ENCODE data around the gene RUNX1.

The RUNX1 gene

DNA sequence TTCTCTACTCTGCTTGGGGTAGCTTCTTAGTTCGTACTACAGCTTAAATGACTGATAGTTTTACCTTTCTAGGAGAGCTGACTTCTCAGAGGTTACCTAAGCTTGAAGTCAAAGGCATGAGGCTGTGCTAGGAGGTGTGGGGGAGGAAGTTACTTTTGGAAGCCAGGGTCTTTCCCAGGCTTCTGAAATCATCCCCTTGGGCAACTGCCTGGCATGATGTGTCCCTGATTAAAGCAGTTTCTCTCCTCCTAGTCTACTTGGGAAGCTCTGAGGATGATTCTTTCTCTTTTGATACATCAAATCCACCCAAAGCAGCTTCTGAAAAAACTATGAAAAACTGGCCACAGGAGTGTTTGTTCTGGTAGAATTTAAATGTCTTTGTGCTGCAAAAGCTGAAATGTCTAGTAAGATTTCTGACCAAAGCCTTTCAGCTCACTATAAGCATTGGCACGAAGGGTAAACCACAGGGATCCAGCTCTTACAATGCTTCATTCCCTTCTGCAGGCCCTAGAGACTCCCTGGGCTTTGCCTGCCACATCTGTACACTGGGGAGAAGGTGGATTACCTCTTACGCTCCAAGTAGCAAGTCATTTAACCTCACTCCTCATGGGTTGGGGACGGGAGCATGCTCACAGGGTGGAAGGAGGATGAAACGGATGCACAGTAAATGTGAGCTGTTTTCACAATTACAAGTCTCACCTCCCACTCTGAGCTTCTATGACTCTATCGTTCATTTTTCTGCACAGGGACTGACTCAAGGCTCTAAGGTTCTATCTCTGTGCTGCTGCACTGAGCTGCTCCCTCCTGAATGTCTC is 59.6 kb downstream of the RUNX1 start:
- no peak for DNase-seq

GRCh38 chr21:34988625-34989024 is 60.5 kb downstream of the RUNX1 start:
- no peak for DNase-seq

- DNase-seq = no peak
These were observed 61.0 kb downstream of the RUNX1 start for GRCh38 chr21:34988139-34988538.

DNA sequence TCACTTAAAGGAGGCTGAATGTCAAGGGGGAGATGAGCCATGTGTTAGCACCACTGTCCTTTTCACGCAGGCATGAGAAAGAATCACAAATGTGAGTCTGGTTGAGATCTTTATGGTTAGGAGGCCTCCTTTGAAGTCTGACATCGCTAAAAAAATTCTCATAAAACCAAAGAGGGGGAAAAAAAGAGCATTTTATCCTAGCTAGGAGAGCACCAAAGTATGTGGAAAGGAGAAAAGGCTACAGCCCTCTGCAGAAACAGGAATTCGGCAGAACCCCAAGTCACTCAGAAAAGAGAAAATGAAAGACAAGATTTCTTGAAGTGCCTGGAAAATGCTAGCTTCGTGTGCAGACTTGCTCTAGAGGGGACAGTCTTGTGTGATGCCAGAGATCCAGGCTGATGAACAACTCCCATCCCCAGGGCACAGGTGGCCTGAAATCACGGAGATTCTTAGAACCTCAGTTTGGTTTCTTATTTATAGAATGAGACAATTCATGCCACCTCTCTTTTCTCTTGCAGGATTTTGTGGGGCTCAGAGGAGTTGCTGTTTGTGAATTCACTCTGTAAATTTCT is 61.5 kb downstream of the RUNX1 start:
- DNase-seq = no peak

DNA sequence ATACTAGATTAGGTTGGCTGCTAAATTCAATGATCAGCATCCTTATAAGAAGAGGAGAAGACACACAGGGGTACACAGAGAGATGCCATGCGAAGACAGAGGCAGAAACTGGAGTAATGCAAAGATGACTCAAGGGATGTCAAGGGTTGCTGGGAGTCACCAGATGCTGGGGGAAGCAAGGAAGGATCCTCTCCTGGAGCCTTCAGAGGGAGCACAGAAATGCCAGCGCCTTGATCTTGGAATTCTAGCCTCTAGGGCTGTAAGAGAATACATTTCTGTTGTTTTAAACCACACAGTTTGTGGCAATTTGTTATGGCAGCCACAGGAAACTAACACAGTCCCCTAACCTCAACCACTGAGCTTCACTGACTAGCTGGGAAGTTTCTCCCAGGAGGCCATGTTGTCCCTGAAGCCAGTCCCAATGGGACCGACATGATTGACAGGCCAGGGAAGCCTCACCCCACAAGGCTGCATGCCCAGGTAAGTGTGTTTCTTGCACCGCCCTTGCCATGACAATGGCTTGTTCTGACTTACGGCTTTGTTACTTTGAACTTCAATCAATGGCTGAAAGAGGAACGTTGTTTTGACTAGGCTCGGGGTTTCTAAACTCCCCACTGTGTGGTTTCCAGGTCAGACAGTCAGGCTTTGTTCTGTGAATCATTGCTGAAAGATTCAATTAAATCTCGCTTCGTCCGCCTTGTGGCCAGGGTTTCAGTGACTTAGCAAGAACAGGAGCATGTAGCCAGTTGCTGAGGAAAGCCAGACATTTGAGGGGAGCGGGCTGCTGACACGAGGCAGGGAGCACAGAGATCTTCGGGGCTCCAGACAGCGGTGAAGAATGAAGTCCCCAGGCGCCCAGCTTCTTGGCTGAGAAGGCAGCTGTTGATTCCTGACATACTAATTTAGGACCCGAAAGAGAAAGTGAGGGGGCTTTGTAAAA is 62.3 kb downstream of the RUNX1 start:
- no peak for DNase-seq

- DNase-seq = no peak
These were observed 64.6 kb downstream of the RUNX1 start for GRCh38 chr21:34984356-34985058.

DNA sequence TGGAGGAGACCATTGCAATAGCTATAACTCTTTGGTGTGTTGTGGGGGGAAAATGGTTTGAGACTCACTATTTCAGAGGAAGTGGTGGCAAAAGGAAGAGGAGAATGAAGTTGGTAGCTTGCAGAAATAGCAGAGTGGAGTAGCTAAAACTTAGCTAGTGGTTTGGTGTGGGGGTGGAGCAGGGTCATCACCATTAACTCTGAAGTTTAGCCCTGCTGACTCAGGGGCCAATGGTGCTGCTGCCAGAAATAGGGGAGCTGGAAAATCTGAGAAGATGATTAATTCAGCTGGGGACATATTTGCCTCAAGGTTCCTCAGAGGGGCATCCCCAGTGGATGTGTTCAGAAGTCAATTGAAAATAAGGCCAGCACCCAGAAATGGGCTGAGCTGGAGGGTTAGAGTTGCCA is 65.4 kb downstream of the RUNX1 start:
- no peak for DNase-seq

DNA sequence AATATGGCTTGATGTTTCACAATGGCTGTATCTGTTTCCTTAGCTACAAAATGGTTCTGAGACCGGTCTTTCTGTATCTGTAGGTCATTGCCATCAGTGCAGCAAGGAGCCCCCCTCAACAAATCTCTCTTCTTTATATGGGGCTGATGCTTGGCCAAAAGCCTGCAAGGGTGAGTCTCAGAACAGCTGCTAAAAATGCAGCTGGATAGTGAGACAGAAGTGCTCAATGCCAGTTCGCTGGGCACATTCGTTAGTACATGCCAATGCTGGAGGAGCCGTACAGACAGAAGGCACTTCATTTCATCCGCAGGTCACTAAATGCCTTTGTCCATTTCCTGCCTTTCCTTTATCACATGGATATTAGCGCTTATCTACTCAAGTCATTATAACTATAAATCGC is 67.3 kb downstream of the RUNX1 start:
- DNase-seq = no peak

- no peak for DNase-seq
These were observed 68.5 kb downstream of the RUNX1 start for GRCh38 chr21:34980423-34981115.

DNA sequence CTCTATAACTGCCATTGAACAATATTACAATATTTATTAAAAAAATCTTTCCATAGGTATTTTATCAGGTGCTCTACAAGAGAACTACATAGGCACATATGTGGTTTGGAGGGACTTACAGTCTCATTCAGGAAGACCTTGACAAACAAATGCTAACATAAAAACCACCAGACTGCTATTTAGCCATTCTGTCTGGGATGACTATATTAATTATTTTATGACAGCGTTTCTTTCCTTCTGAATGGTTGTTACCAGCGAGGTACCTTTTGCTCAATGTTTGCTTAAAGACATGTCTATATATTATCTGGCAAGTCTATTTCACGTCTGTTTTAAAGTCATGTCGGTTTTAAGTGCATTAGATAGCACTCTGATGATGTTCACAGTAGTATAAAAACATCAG is 69.7 kb downstream of the RUNX1 start:
- no peak for DNase-seq

DNA sequence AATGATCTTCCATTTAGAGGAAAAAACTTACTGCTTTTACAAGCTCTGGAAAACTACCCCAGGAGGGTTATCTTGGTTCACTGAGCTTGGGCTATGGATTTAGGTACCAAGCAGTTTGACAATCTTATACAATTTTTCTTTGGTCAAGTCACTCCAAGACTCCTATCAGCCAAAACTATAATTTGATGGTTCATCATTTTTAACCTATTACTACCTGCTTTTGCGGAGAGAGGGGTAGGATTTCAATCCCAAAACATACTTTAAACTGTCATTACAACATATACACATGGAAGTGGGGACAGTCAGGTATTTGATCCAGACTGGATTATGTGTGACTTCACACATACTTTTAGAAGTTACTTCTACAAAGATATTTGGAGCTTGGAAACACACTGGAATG is 71.8 kb downstream of the RUNX1 start:
- DNase-seq = no peak

DNA sequence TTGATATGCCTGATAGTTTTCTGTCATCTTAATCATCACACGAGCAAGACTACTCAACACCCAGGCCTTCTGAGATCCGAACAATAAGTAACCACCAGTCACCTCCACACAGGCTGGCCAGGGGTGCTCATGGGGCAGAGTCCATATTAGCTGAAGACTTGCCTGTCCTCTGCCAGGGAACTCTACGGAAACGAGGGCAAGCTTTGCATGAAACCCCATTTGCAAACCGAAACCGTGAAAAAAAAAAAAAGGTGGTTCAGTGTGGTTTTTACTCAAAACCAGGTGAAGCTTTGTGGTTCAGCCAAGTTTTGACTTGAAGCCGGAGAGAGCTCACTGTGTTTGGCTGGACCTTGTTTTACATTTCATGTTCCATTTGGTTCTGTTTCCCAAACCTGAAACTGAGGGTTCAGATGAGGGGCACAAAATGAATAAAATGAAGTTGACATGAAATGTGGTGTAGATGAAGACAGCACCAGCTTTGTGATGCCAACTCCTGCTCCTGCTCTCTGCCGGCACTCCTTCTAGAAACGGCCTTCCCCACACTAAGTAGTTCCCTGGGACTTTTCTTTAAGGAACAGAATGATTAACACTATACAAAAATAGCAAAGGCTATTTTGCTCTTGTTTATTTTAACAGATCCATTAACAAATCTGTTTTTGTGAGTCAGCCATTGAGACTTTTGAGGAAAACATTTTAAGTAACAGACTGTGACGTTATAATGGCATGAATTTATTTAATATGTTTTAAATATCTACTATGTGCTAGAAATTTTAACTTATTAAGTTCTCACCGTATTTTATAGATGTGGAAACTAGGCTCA is 74.7 kb downstream of the RUNX1 start:
- DNase-seq = no peak

- no peak for DNase-seq
These were observed 75.4 kb downstream of the RUNX1 start for GRCh38 chr21:34973685-34974084.

DNA sequence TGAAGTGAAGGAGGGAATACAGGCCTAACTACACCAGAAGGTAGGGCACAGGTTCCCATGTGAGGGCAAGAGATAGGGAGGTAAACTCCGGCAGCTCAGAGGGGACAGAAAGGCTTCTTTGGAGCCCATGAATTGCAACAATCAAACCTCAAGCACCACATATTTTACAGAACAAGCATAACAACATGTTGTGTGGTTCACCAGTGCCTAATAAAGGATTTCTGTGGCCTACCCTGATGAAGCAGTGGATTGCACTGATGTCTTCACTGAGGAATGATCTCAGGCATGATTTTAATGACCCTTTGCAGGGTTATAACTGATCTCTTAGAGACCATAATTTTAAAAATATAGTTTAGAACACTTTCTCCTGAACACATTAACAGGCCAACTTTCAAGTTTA is 77.4 kb downstream of the RUNX1 start:
- DNase-seq = no peak

DNA sequence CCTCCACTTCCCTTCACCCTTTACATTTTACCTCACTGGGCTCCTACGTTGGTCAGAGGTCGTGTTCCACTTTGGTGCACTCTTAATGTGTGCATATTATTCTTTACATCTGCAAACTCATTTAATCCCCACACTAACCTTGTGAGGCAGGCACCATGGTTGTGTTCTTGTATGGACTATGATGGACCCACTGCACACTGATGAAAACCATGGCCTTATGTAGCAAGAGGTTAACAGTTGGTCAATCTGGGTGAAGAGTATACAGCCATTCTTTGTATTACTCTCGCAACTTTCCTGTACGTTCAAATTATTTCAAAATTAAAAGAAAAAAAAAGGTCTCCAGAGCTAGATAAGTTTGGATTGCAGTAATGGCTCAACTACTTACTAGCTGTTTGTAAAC is 78.5 kb downstream of the RUNX1 start:
- no peak for DNase-seq

- DNase-seq = no peak
These were observed 79.0 kb downstream of the RUNX1 start for GRCh38 chr21:34970167-34970500.

DNA sequence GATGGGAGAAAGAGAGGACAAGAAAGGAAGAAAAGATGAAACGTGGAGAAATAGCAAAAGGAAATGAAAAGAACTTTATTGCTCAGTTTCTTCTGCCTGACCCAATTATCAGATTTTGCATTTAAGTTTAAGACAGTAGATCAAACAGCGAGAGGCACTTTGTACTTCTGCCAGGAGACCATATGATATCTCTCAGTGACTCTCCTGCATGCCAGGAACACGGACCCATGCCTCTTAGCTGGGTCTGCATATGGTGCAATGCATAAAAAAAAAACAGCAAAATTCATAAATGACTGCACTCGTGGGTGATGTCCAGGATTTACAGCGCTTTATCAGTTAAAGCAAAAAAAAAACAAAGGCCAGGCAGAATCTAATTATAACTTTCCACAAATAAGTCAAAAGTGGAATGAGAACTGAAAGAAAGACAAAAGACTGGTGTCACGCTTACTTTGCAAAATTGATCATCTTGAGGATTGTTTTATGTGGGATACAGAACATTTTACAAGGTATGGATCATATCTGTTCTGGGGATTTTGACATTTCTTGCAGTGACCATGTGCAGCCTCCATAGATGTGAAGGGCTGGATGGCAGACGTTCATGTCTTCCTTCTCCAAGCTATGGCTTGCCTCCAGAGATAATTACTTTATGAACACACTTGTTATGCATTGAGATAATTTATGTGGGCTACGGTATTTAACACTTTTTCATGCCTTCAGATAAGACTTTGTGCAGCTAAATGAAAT is 79.5 kb downstream of the RUNX1 start:
- DNase-seq = no peak

- no peak for DNase-seq
These were observed 80.4 kb downstream of the RUNX1 start for GRCh38 chr21:34968414-34969333.

- DNase-seq = no peak
These were observed 81.4 kb downstream of the RUNX1 start for GRCh38 chr21:34967509-34968289.

Measured in cerebellar nuclear complex (tissue), 1 donor.